GM21360 (cell line): ENCODE measurements around the gene NAV2.
"Not testable (repeated sequence)": the region's sequence is repeated elsewhere in the genome, so short reads cannot be mapped to it uniquely, and the experiment has no call there.

Source experiments
- ATAC-seq: cut with Tn5 transposase; IDR thresholded peaks from one replicate; pipeline ENCODE4 v1.9.1; 2021; ENCODE audit warnings: mild to moderate bottlenecking, moderate library complexity; ENCODE audit not compliant: unreplicated experiment

Gene NAV2

GRCh38 chr11:19917069-19917468 lies 204.4 kb downstream of the NAV2 start:
- no peak for ATAC-seq

DNA sequence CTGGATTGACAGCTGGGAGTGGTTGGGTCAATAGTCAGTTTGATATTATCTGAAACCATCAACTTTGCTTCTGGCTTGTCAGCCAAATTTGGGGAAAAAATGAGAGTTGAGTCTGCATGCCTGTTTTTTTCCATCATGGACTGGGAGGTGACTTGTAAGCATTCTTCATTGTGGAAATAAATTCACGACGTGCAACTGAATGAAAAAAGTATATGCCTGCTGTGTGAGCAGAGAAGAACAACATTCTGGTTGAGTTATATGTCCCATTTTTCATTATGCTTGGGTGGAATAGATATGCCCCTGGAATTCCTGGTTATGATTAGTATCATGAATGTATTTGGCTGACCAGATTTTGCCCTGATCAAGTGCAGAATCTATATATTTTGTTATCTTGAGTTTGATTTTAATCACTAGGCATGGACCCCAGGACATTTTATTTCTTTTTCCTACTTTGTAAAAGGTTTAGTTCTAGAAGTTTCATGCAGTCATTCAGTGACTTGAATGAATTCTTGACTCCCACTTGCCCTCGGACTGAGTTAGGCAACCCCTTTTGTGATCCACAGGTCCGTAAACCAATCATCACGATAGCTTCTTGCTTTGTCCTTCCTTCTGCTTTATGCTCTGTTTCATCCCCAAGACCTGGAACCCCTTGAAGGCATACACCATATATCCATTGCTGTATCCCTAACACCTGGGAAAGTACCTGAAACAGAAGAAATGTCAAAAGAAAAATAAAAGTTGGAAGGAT lies 205.8 kb downstream of the NAV2 start:
- no peak for ATAC-seq

DNA sequence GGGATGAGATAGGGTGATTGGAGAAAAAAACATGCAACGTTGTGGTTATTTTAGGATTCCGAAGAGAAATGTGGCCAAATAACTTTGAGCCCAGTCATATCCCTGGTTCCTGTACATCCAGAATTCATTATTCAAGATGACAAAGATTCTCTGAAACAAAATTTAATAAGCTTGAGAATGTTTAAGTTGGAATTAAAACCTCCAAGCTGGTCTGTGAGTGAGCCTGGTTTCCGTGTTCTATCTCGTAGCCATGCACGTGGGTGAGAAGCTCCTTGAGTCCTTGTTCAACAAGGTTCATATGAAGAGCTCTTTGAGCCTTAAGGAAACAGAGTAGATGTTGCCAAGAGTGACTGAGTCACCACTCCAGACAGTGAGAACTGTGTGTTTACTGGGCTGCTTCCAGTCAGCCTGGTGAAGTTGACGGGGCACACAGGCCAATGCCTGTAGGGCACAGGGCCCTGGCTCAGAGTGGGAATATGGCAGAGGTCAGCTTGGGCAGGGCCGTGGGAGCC lies 206.5 kb downstream of the NAV2 start:
- ATAC-seq, result no peak

DNA sequence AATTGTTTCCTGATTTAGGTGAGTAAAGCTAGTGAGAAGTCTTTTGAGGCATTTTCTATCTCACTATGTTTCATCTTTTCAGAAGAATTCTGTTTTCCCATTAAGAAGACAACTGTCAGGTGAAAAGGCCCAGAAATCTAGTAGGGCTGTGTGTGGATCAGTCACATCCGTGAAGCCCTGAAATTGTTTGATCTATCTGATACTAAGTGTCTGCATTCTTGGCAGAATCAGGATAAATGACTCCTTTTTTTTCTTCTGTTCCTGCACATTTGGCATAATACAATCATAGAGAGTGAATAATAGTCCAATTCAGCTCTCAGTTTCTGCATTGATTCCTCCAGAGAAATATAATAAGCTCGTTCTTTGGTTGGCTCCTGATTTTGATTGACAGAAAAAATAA lies 208.3 kb downstream of the NAV2 start:
- no peak for ATAC-seq

DNA sequence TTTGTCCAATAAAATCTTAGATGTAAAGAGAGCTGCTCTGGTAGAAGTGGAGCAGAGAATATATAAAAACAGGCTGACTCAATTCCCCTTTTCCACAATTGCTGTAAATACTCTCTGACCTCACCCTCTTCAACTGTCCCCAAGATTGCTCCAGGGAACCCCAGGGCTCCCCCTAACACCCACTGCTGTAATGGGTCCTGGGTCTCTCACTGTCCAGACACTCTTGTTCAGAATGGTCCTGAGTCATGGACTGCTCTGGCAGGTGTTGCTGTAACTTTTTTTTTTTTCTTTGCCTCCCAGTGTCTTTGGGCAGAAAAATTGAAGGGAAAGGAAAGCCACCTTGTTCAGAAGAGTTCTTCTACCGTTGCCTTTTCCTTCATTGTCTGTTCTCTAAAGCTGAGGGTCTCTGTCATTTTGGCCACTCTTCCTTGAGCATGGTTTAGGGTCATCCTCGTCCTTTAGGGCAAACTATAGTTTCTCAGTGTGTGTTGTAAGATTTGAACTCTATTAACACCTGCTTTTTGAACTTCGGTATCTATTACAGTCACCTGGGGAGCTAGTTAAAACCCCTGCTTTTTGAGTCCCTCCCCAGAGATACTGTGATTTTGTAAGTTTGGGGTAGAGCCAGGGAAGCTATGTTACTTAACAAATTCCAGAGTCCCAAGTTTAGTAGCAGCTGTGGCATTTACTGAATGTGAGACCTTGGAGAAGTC lies 209.5 kb downstream of the NAV2 start:
- no peak for ATAC-seq

DNA sequence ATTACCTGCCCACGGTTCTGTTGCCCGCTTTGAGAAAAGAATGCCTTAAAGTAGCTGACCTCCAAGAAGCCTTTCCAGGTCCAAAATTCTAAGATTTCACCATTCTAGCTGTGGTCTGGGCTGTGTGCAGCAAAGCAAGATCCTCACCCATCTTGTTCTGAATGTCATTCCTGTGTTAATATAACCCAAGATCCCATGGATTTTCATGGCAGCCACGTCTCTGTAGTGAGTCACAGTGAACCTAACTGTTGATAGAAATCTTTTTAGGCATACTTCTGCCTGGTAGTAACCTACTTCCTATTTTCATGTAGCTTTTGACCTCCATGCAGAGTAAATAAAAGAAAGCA lies 210.0 kb downstream of the NAV2 start:
- no peak for ATAC-seq

DNA sequence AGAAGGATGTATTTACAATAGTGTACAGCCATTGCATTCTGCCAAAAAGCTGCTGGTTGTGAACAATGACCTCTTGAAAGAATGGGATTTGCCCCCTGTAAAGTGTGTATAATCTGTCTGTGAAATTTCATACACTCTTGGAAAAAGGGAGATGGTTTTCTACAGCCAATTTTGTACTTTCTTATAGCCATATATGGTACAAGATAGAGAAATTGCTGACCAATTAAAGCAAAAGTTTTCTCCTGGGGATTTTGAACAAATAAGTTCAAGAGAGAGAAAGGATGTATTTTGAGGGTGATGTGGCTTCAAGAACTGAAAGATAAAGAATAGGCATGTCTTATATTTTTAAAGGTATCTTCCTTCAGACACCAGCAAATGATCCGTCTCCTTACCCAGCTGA lies 211.0 kb downstream of the NAV2 start:
- ATAC-seq, result no peak

DNA sequence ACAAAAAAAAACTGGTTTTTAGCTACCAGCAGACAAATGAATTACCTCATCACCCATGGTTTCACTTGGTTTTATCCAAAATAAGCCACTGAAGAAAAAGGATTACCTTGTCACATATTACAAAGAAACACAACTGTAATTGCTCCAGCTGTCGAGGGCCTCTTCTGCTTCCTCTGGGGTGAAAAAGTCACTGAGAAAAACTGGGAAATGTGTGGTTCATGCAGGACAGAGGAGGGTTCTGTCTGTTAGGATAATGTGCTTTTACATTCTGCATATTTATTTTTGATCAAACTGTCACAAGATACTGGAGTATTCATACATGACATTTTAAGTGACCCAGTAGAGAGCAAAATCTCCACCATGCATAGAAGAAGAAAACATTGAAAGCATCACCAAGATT lies 211.7 kb downstream of the NAV2 start:
- no peak for ATAC-seq

DNA sequence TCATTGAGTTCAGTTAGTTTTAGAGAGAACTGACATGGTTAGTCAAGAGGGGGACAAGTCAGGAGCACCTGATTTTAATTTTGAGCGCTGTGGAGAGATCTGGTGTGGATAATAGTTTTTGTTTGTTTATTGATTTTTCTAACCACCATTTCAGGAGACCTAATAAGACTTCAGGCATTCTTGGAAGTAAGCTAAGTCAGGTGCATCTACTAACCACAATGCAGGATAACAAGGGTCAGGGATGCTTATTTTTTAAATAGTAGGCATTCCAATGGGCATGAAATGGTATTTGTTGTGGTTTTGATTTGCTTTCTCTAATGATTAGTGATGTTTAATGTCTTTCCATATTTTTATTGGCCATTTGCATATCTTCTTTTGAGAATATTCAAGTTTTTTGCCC lies 212.1 kb downstream of the NAV2 start:
- no peak for ATAC-seq

- ATAC-seq, result not testable (repeated sequence)
These were observed 214.8 kb downstream of the NAV2 start for GRCh38 chr11:19927403-19927802.

DNA sequence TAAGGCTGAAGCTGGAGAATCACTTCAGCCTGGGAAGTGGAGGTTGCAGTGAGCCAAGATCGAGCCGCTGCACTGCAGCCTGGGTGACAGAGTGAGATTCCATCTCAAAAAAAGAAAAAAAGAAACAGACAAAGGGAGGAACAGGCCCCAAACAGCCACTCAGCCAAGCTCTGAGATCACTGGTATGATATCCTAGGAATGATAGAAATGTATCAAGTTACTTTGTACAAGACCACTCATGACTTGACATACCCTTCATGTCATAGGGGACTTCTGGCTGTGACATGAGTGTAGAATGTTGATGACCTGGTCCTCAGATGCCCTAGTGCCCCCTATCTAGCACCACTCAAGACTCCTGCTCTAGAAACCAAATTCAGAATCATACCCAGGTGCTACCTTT lies 216.5 kb downstream of the NAV2 start:
- ATAC-seq, result no peak

GRCh38 chr11:19929655-19930054 lies 217.0 kb downstream of the NAV2 start:
- no peak for ATAC-seq

DNA sequence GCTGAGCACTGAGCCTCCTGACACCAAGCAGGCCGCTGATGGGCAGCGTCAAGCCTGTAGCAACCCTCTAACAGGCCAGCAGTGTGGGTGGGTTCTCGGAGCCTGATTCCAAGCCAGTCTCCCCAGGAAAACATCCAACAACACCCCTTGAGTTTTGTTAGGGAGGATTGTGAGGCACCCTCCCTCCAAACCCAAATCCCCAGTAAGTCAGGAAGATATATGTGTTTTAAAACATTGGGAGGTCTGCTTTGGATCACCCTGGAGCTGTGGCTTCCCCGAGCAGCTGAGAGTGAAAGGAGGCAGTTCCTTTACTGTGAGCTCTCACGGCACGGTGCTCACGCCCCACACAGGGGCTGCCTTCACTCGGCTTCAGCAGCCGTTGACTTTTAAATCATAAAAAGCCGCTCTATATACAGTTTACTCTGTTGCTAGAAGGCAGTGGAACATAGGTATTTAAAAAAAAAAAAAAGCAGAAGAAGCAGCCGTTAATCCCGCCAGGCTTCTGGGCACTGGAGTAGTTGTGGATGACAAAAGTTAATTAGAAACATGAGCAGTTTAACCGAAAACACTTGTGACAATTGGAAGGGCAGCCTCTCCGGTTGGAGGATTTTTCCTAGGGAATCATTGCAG lies 218.6 kb downstream of the NAV2 start:
- no peak for ATAC-seq

DNA sequence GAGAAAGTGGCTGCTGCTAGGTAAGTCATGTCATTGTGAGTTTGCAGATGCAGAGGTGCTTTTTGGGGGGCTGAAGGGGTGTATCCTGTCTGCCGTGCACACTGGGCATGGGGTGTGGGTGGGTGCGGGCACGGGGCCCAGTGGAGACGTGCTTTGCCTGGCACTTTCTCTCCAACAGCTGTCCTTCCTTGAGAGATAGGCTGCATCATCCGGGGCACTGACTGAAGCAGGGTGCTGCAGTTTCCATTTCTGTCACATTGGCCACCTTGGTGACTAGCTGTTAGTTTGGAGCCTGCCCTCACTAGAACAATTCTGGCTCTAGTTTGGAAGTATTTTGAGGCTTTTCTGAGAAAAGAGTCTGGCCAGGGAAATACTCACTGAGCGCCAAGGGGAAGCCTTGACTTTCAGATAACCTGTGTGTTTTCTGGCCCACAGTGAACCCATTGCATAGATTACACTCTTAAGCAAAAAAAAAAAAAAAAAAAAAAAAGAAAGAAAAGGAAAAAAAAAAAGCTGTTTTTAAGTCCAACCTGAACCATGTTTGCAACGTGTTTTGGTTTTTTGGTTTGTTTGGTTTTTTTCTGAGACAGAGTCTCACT lies 219.2 kb downstream of the NAV2 start:
- ATAC-seq, result no peak

DNA sequence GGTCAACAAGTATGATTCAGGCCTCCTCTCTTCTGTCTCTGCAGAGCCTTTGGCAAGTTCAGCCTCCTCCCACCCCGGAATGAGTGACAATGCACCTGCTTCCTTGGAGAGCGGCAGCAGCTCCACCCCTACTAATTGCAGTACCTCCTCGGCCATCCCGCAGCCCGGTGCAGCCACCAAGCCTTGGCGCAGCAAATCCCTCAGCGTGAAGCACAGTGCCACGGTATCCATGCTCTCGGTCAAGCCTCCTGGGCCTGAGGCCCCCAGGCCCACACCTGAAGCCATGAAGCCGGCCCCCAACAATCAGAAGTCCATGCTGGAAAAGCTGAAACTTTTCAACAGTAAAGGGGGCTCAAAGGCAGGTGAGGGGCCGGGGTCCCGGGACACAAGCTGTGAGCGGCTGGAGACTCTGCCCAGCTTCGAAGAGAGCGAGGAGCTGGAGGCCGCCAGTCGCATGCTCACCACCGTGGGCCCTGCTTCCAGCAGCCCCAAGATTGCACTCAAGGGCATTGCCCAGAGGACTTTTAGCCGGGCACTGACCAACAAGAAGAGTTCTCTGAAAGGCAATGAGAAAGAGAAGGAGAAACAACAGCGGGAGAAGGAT lies 220.6 kb downstream of the NAV2 start:
- no peak for ATAC-seq

GRCh38 chr11:19933801-19934488 lies 221.3 kb downstream of the NAV2 start:
- no peak for ATAC-seq

DNA sequence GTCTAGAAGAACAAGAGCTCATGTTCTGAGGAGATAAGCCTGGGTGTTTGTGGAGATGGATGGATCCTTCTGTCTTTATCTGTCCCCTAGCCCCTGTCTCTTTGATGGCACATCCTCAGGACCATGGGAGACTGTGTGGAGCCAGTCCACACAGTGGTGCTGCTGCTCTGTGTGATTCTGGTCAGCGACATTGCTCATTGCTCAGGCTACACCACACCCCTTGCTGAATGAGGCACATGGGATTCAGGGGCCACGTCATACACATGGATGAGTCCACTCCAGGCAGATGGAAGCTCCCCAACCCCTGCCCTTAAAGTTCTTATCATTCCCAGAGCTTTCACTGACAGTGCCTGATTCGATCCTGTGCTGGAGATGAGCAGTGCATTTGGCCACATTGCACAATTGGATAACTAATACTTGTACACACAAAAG lies 222.2 kb downstream of the NAV2 start:
- ATAC-seq, result no peak

DNA sequence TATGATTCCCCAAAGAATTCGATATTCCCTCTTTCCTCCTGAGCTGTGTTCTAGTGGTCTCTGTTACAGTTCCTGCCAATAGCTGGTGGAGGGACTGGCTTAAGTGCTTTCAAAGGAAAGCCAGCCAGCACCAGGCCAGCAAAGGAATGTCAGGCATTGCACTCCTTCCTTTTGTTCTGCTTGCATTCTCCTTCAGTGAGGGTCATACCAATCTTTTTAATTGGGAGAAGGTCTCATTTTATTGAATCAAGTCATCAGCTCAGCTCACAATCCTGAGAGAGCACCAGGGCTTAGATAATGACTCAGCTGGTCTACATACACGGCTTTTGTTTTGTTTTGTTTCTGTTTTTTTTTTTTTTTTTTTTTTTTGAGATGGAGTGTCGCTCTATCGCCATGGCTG lies 222.9 kb downstream of the NAV2 start:
- ATAC-seq, result no peak

GRCh38 chr11:19936461-19936860 lies 223.8 kb downstream of the NAV2 start:
- no peak for ATAC-seq

GRCh38 chr11:19938169-19938856 lies 225.7 kb downstream of the NAV2 start:
- peak; percentile 85 for ATAC-seq
